HG02938 (cell line): ENCODE results near the gene ADARB2.

Experiments
- ATAC-seq: cut with Tn5 transposase; IDR thresholded peaks from one replicate; pipeline ENCODE4 v1.9.1; 2021; ENCODE audit warnings: mild to moderate bottlenecking, moderate library complexity; ENCODE audit not compliant: unreplicated experiment

ADARB2 gene

GRCh38 chr10:1301143-1301542, 436.2 kb downstream of the ADARB2 start:
- ATAC-seq: no peak

DNA sequence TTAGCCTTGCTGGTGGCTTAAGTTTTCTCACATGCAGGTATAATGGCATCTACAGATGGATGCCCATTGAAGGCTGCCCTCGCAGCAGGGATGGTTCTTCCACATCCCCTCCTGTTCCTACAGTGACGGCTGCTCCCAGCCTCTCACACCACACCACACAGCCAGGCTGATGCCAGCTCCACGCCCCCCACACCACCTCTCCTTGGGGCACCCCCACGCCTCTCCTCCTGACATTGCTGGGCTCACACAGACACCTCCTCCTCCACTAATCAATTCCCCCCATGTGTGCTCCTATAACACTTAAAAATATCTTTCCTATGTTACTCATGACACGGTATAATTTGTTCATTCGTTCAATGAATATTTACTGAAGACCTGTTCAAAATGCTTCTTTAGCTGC, 437.1 kb downstream of the ADARB2 start:
- no peak for ATAC-seq

GRCh38 chr10:1299041-1299726, 438.1 kb downstream of the ADARB2 start:
- no peak for ATAC-seq

DNA sequence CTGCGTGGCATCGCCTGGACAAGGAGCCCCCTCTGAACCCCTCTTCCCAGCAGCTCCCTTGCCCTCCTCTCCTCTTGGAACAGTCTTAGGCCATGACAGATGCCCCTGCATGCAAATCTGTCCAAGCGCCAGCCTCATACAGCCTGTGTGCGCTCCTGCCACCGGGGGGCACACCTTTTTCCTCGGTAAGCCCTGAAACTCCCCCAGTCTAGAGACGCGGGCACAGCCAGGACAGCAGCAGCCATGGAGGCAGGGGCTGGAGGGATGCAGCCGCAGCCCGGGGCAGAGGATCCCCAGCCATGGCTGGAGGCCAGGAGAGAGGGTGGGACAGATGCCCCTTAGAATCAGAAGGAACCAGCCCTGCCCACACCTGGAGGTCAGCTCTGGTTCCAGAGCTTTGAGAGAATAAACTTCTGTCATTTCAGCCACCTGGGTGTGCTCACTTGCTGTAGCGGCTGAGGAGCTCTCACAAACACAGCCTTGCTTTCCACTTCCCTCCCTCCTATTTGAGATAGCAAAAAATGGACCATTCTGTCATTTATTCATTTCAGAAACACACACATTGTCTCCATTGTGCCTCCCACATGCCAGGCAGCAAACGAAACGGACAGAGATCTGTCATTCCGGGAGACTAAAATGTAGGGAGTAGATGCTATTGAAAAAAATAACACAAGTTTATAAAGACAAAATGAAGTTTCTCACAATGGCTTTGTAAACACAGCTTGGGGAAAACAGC, 439.6 kb downstream of the ADARB2 start:
- no peak for ATAC-seq

DNA sequence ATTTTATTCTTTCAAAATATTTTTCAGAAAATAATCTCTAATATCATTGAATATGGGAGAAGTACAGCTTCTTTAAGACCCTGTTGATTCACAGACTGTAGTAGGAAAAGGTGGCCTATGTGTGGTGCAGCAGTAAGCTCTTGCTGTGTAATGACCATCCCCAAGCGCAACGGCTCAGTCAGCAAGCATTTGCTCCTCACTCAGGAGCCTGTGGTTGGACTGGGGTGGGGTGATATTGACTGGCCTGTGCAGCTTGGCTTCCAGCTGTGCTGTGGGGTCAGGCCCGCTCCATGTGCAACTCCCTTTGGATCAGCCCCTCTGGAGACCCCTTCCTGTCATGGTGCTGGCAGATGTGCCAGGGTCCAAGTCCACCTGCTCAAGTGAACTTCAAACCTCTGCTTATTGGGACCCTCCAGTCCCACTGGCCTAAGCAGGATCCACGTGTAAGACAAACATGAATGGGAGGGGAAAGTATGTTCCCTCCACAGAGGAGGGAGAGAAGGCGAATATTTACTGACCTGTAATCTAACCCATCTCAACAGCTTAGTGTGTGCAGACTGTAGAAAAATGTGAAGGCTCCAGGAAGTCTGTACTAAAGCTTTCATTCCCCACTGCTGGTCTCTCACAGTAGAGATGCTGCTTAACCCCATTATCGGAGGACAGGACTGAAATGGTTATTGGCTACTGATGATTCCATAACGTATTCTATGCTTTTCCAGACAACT, 441.4 kb downstream of the ADARB2 start:
- ATAC-seq: no peak

DNA sequence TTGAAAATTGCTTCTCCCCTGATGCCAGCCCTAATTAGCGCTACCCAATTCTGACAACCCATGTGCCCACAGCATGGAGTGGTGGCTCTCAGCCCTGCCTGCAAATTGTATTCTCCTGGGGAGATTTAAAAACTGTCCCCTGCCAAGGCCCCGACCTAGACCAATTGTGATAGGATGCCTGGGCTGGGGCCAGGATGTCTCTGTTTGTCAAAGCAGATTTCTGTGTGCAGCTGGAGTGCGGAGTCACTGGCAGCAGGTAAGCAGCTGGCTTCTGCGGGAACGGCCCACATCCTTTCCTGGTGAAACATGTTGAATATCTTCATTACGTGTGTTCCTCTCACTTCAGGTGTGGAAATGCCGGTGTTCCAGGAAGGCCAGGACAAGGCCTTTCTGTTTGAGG, 442.6 kb downstream of the ADARB2 start:
- no peak for ATAC-seq

DNA sequence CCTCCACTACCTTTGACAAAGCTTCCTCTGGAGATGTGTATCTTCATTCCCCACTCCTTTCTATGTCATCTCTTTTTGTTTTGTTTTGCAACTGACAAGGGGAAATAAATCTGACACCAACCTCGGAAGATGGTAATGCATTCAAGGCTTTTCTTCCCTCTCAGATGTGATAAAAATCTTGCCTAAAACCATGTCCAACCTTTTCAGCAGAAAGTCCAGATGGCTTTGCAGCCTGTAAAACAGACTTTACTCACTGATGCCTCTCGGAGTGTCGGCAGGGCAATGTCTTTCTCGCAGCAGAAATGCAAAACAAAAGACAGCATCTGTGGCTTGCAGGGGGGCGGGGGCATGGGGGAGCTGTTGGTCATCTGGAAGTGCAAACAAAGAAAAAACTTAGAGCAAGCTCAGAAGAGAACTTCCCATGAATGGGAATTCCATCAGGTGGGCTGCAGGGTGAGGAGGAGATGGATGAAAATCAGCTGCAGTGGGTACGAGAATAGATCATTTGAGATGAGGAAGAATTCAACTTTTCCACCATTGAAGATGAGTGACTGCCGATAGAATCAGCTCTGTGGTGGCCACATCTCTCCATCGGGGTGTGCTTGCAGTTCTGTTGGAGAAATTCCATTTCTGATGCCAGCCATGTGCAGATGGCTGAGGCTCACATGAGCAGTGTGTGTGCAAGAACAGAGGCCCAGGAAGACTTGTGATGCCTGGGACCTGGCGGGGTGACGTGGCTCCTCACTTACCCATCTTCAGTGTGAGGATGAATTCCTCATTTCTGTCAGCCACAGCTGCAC, 443.5 kb downstream of the ADARB2 start:
- no peak for ATAC-seq

GRCh38 chr10:1293157-1293556, 444.2 kb downstream of the ADARB2 start:
- ATAC-seq: no peak

- ATAC-seq: no peak
Observed at GRCh38 chr10:1292611-1293031, 444.7 kb downstream of the ADARB2 start.

- no peak for ATAC-seq
Observed at GRCh38 chr10:1291178-1292090, 445.9 kb downstream of the ADARB2 start.

GRCh38 chr10:1290071-1290471, 447.3 kb downstream of the ADARB2 start:
- no peak for ATAC-seq

DNA sequence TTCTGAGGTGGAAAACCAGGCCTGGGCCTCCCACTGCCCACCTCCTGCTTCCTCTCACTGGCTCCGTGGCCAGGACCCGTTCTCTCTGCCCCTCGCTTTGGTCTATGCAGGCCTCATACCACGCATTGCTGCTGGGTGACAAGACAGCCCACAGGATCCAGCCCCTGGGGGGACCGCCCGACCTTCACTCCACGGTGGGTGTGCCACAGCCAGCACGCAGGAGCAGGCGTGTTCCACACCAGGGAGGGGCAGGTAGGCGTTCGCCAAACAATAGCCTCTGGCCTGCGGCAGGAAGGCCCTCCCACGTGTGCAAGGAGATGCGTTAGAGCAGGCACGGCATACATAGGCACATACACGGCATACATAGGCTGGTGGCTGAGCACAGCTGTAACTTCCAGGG, 447.7 kb downstream of the ADARB2 start:
- ATAC-seq: no peak

DNA sequence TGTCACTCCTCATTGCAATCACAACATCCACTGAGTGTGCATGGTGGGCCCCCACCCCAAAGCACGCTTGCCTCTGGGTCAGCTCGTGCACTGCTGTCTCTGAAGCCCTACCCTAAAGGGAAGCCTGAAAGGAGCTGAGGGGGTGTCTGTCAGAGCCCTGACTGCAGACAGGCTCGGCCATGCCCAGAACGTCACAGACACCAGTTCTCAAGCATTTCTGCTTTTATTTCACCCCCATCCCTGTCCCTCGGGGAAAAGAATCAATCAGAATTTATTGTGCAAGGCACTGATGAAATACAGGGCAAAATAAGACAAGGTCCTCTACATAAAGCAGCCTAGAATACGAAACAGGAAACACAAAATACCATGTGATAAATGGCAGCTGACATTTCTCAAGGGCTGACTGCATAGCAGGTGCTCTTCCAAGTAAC, 449.3 kb downstream of the ADARB2 start:
- no peak for ATAC-seq

- ATAC-seq: no peak
Observed at GRCh38 chr10:1287487-1287886, 449.8 kb downstream of the ADARB2 start.

- ATAC-seq: no peak
Observed at GRCh38 chr10:1284076-1284475, 453.2 kb downstream of the ADARB2 start.

GRCh38 chr10:1281405-1281782, 455.9 kb downstream of the ADARB2 start:
- no peak for ATAC-seq

GRCh38 chr10:1280466-1281404, 456.6 kb downstream of the ADARB2 start:
- ATAC-seq: no peak

DNA sequence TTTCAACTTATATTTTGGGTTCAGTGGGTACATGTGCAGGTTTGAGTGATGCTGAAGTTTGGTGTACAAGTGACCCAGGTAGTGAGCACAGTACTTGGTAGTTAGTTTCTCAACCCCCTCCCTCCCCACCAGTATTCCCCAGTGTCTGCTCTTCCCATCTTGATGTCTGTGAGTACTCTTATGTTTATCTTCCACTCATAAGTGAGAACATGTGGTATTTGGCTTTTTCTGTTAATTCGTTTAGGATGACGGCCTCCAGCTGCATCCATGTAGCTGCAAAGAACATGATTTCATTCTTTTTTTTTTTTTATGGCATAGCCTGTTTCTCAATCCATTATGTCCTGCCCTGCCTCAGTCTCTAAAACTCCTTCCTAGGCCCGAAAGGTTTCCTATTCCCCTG, 459.0 kb downstream of the ADARB2 start:
- ATAC-seq: no peak
